SU-DHL-6 (cell line): ENCODE data around the gene FBH1.
"Not testable (repeated sequence)": the region's sequence is repeated elsewhere in the genome, so short reads cannot be mapped to it uniquely, and the experiment has no call there.

Experiments
- H2AFZ ChIP-seq: fragments of 200-600 bp; sonication (generic); 2 replicates; pipeline ENCODE4 v1.6.1; 2014; ENCODE audit warnings: low read depth, mild to moderate bottlenecking, moderate library complexity, mixed read lengths, antibody characterized with exemption, low read length; ENCODE audit not compliant: severe bottlenecking
- H3F3A ChIP-seq: fragments of 200-600 bp; shearing (Covaris generic); 2 replicates; pipeline ENCODE4 v1.6.0; 2016; ENCODE audit warnings: antibody characterized with exemption, mild to moderate bottlenecking; ENCODE audit not compliant: insufficient read depth
- H3K27ac ChIP-seq: fragments of 200-600 bp; sonication (generic); 2 replicates; pipeline ENCODE4 v1.5.1; 2016; ENCODE audit warnings: low read depth, mild to moderate bottlenecking, low read length, moderate library complexity, mixed read lengths
- H3K27me3 ChIP-seq: fragments of 200-600 bp; sonication (generic), shearing (Covaris generic); 2 replicates; pipeline ENCODE4 v1.6.0; 2014; ENCODE audit warnings: mild to moderate bottlenecking, low read length
- H3K36me3 ChIP-seq: fragments of 200-600 bp; sonication (generic); 2 replicates; pipeline ENCODE4 v1.6.1; 2014; ENCODE audit warnings: mild to moderate bottlenecking, low read length, mixed read lengths
- H3K4me2 ChIP-seq: fragments of 300-600, 200-600 bp; shearing (Covaris generic), sonication (generic); 2 replicates; pipeline ENCODE4 v1.6.0; 2014; ENCODE audit warnings: low read length, low read depth, mild to moderate bottlenecking; ENCODE audit not compliant: poor library complexity, severe bottlenecking
- H3K4me3 ChIP-seq: fragments of 200-600 bp; sonication (generic); 2 replicates; pipeline ENCODE4 v1.5.1; 2014; ENCODE audit warnings: antibody characterized with exemption, low read length, mild to moderate bottlenecking, mixed read lengths; ENCODE audit not compliant: insufficient read depth, poor library complexity, severe bottlenecking
- H3K79me2 ChIP-seq: fragments of 200-600 bp; sonication (generic); 2 replicates; pipeline ENCODE4 v1.6.1; 2014; ENCODE audit warnings: mild to moderate bottlenecking, low read length, moderate library complexity; ENCODE audit not compliant: insufficient read depth
- H3K9ac ChIP-seq: fragments of 200-600 bp; sonication (generic); 2 replicates; pipeline ENCODE4 v1.7.0; 2014; ENCODE audit warnings: mild to moderate bottlenecking, low read length
- H3K9me2 ChIP-seq: fragments of 200-600 bp; sonication (generic); replicated peaks from 2 replicates; pipeline ENCODE4 v1.6.1; 2014; ENCODE audit warnings: low read length; ENCODE audit not compliant: insufficient read depth
- H3K9me3 ChIP-seq: fragments of 200-600 bp; sonication (generic); 2 replicates; pipeline ENCODE4 v1.6.1; 2014; ENCODE audit warnings: low read length, mixed read lengths; ENCODE audit not compliant: insufficient read depth
- H4K20me1 ChIP-seq: fragments of 200-600 bp; sonication (generic); 2 replicates; pipeline ENCODE4 v1.6.1; 2014; ENCODE audit warnings: low read depth, mild to moderate bottlenecking, antibody characterized with exemption, low read length, moderate library complexity, mixed read lengths
- EZH2phosphoT487 ChIP-seq: fragments of 200-600 bp; sonication (generic), shearing (Covaris generic); conservative IDR thresholded peaks from 2 replicates; pipeline ENCODE4 v1.6.1; 2018; ENCODE audit warnings: mild to moderate bottlenecking, antibody characterized with exemption, low read length, moderate library complexity, mixed read lengths
- TF ChIP-seq, protein P1 (sequence below): fragments of 200-600 bp; sonication (generic); IDR thresholded peaks from one replicate; pipeline ENCODE4 v1.5.1; 2017; ENCODE audit warnings: antibody characterized with exemption, mild to moderate bottlenecking, low read length, moderate library complexity; ENCODE audit not compliant: insufficient read depth, poor library complexity, severe bottlenecking

Gene FBH1

DNA sequence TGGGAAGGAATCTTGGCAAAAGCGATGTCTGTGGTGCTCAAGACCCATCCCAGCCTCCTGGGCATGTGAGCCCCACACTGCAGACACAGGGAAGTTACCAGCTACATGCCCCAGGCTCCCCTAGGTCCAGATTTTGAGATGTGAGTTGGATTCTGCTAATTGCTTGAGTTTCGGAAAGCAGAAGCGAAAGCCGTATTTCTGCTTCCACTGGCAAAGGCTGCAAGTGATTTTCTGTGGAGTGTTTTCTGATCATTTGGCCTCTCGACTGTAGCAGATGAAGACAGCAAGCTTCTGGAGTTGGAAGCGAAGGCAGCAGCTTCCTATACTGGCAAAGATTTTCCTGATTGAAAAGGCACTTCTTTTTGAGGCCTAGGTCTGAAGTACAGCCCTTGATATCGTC lies 30.0 kb upstream of the FBH1 start:
- Histone ChIP-seq H3K4me3 (no peak overlapping the region), H3F3A (no peaks in the 10 kb centered on the region), H3K36me3 (no peaks in the 10 kb centered on the region), H3K9me2 (no peaks in the 10 kb centered on the region), H3K4me2 (no peak overlapping the region), H2AFZ (no peak overlapping the region), H4K20me1 (no peaks in the 10 kb centered on the region), H3K79me2 (no peaks in the 10 kb centered on the region), H3K27me3 (no peaks in the 10 kb centered on the region), H3K9ac (no peak overlapping the region), H3K9me3 (no peaks in the 10 kb centered on the region), H3K27ac (no peak overlapping the region)
- no peak for TF ChIP-seq EZH2phosphoT487
- TF ChIP-seq, protein P1, sequence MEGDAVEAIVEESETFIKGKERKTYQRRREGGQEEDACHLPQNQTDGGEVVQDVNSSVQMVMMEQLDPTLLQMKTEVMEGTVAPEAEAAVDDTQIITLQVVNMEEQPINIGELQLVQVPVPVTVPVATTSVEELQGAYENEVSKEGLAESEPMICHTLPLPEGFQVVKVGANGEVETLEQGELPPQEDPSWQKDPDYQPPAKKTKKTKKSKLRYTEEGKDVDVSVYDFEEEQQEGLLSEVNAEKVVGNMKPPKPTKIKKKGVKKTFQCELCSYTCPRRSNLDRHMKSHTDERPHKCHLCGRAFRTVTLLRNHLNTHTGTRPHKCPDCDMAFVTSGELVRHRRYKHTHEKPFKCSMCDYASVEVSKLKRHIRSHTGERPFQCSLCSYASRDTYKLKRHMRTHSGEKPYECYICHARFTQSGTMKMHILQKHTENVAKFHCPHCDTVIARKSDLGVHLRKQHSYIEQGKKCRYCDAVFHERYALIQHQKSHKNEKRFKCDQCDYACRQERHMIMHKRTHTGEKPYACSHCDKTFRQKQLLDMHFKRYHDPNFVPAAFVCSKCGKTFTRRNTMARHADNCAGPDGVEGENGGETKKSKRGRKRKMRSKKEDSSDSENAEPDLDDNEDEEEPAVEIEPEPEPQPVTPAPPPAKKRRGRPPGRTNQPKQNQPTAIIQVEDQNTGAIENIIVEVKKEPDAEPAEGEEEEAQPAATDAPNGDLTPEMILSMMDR = no peak

DNA sequence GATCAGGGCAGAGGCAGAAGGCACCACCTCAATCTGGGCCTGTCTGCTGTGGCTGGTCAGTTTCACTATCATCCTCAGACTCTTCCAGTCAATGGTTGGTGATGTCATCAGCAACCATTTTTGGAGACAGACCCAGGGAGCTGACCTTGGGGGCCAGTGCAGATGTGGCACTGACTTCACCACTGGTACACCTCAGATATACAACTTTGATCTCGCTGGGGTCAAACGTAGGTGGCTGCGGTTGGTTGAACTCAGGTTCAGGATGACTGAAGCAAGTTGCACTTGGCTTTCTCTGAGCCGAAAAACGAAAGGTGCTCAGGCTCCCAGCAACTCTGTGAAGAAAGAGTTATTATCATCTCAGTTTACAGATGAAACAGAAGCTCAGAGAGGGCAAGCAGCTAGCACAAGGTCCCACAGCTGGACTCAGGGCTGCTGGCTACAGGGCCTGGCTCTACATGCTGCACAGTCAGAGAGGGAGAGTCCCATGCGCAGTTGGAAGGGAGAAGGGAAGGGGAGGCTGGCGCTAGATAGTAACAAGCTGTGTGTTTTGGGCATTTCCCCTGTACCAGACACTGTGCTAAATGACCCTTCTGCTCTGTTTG lies 27.6 kb upstream of the FBH1 start:
- peak overlapping the region; percentile 6 for H3K4me2 ChIP-seq

DNA sequence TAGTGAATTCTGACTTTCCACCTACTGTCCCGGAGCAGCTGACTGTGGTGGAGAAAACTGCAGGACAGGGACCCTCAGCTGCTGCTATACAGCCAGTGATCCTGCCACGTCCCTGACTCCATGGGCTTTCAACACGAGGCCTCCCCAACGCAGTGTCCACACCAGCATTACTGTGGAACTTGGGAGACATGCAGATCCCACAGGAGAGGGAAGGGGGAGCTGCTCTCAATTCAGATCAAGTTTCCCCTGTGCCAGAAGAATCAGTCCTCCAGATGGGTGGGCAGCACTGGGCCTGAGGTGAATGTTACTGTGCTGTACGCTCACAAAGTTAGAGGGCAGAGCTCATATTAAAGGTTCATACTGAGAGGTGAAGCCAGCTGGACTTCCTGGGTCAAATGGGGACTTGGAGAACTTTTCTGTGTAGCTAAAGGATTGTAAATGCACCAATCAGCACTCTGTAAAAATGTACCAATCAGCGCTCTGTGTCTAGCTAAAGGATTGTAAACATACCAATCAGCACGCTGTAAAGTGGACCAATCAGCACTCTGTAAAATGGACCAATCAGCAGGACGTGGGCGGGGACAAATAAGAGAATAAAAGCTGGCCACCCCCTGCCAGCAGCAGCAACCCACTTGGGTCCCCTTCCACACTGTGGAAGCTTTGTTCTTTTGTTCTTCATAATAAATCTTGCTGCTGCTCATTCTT lies 26.9 kb upstream of the FBH1 start:
- H3K79me2 ChIP-seq, H3K27ac ChIP-seq, H3K27me3 ChIP-seq, H3K9me3 ChIP-seq, H4K20me1 ChIP-seq, H3K9ac ChIP-seq, H3K4me3 ChIP-seq, H2AFZ ChIP-seq, H3K36me3 ChIP-seq, H3K9me2 ChIP-seq, H3F3A ChIP-seq: not testable (repeated sequence)
- peak overlapping the region; percentile 6 for H3K4me2 ChIP-seq

More for the DNA sequence above, 27.6 kb upstream of the FBH1 start:
- Histone ChIP-seq H3K27me3 (no peaks in the 10 kb centered on the region), H3K9me2 (no peaks in the 10 kb centered on the region), H3K9me3 (no peaks in the 10 kb centered on the region), H2AFZ (no peak overlapping the region), H3K79me2 (no peaks in the 10 kb centered on the region), H3K9ac (no peak overlapping the region), H3K27ac (no peak overlapping the region), H3F3A (no peaks in the 10 kb centered on the region), H3K36me3 (no peaks in the 10 kb centered on the region), H4K20me1 (no peaks in the 10 kb centered on the region), H3K4me3 (no peak overlapping the region)
- TF ChIP-seq, protein P1 = no peak
- TF ChIP-seq EZH2phosphoT487 = no peak

DNA sequence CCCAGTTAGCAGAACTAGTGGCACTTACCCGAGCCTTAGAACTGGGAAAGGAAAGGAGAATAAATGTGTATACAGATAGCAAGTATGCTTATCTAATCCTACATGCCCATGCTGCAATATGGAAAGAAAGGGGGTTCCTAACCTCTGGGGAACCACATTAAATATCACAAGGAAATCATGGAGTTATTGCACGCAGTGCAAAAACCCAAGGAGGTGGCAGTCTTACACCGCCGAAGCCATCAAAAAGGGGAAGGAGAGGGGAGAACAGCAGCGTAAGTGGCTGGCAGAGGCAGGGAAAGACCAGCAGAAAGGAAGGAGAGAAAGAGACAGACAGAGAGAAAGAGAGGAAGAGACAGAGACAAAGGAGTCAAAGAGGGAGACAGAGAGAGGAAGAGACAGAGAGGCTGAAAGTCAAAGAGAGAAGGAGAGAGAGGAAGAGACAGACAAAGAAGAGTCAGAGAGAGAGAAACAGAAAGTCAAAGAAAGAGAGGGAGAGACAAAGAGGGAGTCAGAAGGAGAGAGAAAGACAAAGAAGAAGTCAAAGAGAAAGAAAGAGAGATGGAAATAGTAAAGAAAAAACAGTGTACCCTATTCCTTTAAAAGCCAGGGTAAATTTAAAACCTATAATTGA lies 23.5 kb upstream of the FBH1 start:
- H3K9me2 ChIP-seq, H3K4me2 ChIP-seq, H3K27me3 ChIP-seq, H3K79me2 ChIP-seq, H3K27ac ChIP-seq, H3K36me3 ChIP-seq, H2AFZ ChIP-seq, H4K20me1 ChIP-seq, H3F3A ChIP-seq, H3K4me3 ChIP-seq, H3K9me3 ChIP-seq, H3K9ac ChIP-seq: not testable (repeated sequence)

DNA sequence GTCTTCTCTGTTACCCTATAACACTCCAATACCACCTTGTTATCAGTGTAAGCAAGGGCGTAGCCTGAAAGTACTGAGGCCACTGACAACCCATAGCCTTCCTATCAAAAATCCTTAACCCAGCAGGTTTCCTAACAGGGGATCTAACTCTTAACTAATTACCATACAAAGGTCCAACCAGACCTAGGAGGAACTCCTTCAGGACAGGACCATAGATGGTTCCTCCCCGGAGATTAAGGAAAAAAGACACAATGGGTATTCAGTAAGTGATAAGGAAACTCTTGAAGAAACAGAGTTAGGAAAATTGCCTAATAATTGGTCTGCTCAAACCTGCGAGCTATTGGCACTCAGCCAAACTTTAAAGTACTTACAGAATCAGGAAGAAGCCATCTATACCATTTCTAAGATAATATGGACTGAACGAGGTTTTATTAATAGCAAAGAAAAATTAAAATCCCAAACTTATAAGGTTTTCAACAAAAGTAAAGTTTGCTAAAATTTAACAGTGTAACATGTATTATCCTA lies 22.9 kb upstream of the FBH1 start:
- H3K9me3 ChIP-seq, H3K4me2 ChIP-seq, H3K4me3 ChIP-seq: not testable (repeated sequence)

DNA sequence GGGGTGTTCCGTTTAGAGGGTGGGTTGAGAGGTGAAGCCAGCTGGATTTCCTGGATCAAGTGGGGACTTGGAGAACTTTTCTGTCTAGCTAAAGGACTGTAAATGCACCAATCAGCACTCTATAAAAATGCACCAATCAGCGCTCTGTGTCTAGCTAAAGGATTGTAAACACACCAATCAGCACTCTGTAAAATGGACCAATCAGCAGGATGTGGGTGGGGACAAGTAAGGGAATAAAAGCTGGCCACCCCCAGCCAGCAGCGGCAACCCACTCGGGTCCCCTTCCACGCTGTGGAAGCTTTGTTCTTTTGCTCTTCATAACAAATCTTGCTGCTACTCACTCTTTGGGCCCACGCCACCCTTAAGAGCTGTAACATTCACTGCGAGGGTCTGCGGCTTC lies 21.7 kb upstream of the FBH1 start:
- not testable (repeated sequence) for H3K27me3 ChIP-seq, H3K4me2 ChIP-seq, H3K79me2 ChIP-seq, H3K36me3 ChIP-seq, H2AFZ ChIP-seq, H4K20me1 ChIP-seq, H3K27ac ChIP-seq, H3K9ac ChIP-seq, H3K4me3 ChIP-seq, H3K9me3 ChIP-seq, H3K9me2 ChIP-seq, H3F3A ChIP-seq

More for the DNA sequence above, 22.9 kb upstream of the FBH1 start:
- H3F3A ChIP-seq, H3K27me3 ChIP-seq, H4K20me1 ChIP-seq, H3K79me2 ChIP-seq, H3K9me2 ChIP-seq, H3K9ac ChIP-seq, H2AFZ ChIP-seq, H3K27ac ChIP-seq, H3K36me3 ChIP-seq: not testable (repeated sequence)
